ENCODE measurements around the gene SETBP1.

DNA sequence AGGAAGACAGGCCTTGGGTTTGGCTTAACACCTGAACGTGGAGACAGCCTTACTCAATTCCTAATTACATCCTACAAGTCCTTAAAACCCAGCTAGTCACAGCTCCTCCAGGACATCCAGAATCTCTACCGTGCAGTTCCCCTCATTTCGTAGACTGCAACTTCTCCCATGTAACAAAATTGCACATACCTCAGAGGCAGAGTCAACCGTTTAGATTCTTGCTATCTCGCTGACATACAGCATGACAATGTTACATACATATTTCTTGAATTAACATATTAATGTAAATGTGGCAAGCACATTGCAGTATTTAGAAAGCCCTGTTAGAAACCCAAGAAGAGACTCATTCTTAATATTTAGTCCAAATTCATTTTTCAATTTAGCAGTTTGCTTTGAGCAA is 358.7 kb downstream of the SETBP1 start:
- TF ChIP-seq POLR2AphosphoS5 (IDR thresholded peaks at IDR 0.05; ENCODE audit: low read depth, low read length), result no peak
- TF ChIP-seq, protein P1, sequence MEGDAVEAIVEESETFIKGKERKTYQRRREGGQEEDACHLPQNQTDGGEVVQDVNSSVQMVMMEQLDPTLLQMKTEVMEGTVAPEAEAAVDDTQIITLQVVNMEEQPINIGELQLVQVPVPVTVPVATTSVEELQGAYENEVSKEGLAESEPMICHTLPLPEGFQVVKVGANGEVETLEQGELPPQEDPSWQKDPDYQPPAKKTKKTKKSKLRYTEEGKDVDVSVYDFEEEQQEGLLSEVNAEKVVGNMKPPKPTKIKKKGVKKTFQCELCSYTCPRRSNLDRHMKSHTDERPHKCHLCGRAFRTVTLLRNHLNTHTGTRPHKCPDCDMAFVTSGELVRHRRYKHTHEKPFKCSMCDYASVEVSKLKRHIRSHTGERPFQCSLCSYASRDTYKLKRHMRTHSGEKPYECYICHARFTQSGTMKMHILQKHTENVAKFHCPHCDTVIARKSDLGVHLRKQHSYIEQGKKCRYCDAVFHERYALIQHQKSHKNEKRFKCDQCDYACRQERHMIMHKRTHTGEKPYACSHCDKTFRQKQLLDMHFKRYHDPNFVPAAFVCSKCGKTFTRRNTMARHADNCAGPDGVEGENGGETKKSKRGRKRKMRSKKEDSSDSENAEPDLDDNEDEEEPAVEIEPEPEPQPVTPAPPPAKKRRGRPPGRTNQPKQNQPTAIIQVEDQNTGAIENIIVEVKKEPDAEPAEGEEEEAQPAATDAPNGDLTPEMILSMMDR (IDR thresholded peaks at IDR 0.05), result no peak
